GM20000 (cell line): ENCODE measurements around the gene TRPV6.
A peak's percentile ranks its signal among the peaks of the same experiment; 100 is the strongest.

Source experiments
- DNase-seq: peaks from one replicate; pipeline ENCODE4 v3.0.0; 2012; ENCODE audit warnings: low spot score
- TF ChIP-seq, protein P1 (sequence below): IDR thresholded peaks from 2 replicates; pipeline ENCODE4 v1.5.1; 2012; ENCODE audit warnings: mild to moderate bottlenecking, control low read depth; ENCODE audit errors: extremely low read depth, missing control alignments

TRPV6 gene

DNA sequence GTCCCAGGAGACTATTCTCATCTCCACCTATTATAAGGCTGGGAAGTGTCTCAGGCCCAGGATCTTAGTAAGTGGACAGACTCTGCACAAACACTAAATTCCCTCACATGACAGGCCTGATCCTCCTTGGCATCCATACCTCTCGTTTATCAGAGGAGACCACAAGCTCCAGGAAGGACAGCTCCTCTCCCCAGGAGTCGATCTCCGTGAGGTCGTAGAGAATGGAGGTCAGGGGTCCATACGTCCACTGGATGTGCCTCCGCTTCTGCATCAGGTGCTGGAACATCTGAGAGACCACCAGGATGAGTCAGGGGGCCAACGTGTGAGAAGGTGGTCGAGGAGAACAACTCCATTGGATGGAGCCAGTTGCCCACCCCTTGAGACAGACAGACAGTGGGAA is 42.4 kb upstream of the TRPV6 start:
- DNase-seq, result no peak
- TF ChIP-seq, protein P1, sequence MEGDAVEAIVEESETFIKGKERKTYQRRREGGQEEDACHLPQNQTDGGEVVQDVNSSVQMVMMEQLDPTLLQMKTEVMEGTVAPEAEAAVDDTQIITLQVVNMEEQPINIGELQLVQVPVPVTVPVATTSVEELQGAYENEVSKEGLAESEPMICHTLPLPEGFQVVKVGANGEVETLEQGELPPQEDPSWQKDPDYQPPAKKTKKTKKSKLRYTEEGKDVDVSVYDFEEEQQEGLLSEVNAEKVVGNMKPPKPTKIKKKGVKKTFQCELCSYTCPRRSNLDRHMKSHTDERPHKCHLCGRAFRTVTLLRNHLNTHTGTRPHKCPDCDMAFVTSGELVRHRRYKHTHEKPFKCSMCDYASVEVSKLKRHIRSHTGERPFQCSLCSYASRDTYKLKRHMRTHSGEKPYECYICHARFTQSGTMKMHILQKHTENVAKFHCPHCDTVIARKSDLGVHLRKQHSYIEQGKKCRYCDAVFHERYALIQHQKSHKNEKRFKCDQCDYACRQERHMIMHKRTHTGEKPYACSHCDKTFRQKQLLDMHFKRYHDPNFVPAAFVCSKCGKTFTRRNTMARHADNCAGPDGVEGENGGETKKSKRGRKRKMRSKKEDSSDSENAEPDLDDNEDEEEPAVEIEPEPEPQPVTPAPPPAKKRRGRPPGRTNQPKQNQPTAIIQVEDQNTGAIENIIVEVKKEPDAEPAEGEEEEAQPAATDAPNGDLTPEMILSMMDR, result no peak

DNA sequence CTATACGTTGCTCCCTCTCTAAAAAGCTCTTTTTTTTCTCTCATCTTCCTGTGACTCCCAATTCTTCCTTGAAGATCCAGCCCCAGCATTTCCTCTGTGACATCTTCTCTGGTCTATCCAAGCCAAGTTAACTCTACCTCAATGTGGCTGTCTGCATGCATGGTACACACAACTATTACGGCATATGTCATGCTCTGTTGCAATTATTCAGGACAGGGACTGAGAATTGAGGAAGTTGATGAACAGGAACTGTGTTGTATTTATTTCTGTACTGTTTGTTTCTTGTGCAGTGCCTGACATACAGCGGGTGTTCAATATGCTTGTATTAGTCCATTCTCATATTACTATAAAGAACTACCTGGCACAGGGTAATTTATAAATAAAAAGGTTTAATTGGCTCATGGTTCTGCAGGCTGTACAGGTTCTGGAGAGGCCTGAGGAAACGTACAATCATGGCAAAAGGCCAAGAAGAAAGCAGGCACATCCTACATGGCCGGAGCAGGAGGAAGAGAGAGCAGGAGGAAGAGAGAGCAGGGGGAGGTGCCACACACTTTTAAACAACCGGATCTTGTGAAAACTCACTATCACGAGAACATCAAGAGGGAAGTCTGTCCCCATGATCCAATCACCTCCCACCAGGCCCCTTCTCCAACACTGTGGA is 41.7 kb upstream of the TRPV6 start:
- DNase-seq, result no peak

DNA sequence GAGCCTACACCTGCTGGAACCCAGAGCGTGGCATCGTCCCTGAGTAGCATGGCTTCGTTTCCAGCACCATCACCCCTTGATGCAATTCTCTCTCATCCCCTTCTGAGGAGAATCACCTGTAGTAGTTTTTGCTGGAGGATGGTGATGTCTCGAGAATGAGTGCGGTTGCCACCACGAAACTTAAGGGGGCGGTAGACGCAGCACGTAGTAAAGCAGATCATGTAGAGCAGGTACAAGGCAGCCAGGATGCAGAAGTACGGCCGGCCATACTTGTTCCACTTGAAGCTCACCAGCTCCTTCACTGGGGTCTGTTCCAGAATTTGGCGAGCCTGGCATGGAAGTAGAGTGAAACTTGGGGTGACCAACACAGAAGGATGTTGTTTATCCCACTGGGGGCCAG is 39.9 kb upstream of the TRPV6 start:
- TF ChIP-seq, protein P1, result peak; percentile 2
- no peak for DNase-seq

More for the DNA sequence above, 41.7 kb upstream of the TRPV6 start:
- TF ChIP-seq, protein P1, result no peak

DNA sequence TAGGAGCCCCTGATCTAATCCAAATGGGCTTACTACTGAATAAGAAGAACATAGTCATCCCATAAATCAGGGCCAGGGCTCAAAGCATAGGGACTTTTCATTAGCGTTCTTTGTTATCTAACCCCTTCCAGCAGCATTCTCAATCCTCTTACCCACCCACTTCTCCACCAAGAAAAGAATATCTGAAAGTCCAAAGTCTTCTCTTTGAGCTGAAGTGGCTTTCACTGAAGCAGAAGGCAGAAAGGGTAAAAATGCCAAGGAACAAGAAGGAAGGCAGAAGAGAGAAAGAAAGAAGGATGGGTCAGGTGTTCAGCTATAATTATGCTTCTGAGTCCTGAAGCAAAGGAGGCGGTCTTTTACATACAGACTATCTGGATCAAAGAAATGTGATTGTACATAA is 37.8 kb upstream of the TRPV6 start:
- no peak for DNase-seq
- TF ChIP-seq, protein P1, result no peak

DNA sequence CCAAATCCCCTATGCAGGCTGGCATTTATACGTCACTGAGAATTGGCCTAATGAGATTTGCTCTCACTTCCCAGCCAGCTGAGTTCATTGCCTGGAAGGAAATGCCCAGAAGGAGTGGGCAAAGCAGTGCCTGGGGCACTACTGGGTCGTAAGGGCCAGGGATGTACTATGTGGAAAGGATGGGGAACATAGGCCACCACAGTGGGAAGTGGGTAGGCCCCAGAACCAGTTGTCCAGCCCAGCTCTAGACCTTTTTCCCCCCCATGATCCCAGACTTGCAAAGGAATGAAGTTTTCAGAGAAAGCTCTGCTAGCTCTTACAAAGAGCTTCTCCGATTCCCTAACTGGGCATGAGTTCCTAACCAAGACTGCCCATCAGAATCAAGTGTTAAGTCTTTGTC is 34.1 kb upstream of the TRPV6 start:
- TF ChIP-seq, protein P1, result no peak
- DNase-seq, result no peak

DNA sequence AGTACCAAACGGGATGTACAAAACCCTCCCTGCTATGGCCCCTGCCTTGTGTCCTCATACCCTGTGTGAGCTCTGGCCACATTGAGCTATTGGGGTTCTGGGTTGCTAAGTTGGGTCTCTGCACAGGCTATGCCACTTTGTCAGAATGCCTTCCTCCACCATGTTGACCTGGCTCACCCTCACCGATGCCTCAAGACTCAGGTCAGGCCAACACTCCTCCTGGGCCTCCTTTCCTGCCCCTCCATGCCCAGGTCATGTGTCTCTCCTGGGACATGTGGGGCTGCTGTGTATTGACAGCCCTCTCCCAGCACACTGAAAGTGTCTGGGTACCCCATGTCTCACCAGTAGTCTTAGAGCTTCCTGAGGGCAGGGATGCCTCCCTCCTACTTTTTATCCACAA is 33.4 kb upstream of the TRPV6 start:
- TF ChIP-seq, protein P1, result no peak
- DNase-seq, result no peak

DNA sequence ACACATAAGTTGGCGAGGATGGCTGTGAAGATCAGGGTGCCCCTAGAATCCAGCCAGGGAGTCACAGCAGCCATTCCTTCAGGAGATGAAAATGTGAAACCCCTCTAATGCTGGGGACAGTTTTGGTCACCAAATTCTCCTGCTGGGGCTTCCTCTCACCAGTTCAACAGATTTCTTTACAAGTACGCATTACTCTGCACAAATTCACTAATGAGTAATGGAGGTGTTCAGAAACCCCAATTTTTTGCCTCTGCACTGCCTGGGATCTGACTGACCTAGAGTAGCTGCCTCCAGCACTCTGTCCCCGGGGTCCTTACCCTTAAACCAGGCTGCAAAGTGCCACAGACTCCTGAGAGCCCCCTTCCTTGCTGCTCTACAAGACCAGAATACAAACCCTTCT is 31.9 kb upstream of the TRPV6 start:
- DNase-seq, result no peak
- TF ChIP-seq, protein P1, result no peak
